Activated CD4-positive, alpha-beta T cell treated with anti-CD3 and anti-CD28 coated beads, Interleukin-2, Interleukin-4, amounts not matched to agents 100 ng/mL and 50 ng/mL, durations not matched to agents 16 hours and 8 hours (primary cell): ENCODE results near the gene RASL10A.

Source experiments
- DNase-seq: peaks from one replicate; pipeline ENCODE4 v3.0.0-alpha.2; 2020; ENCODE audit warnings: low spot score

RASL10A gene

DNA sequence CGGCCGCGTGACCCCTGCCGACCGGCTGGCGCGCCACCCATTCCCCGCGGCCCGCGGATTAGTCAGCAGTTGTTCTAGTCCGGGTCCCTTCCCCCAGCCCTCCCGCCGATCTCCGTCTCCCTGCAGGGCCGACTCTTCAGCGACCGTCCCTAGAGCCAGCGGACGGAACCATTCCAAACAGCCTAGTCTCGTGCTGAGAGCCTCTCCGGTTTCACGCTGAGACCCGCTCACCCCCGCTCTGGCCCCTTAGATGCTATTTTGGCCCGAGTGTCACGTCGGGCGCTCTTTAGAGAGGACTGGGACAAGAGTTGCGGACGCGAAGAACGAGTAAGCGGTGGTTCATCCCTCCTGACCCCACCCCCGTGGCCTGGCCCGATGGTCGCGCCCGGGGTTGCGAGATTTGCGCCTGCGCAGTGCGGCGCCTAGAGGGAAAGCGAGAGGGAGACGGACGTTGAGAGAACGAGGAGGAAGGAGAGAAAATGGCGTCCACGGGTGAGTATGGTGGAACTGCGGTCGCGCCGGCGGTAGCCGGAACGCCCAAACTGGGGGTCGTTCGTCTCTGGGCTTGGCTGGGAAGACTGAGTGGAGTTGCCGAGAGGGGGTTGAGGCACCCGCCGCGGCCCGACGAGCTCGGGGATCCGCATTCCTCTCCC is 47.5 kb downstream of the RASL10A start, which contains the start of the genes EWSR1 and RHBDD3:
Gene EWSR1, plus strand, starts transcription at position 411 of the 653 bp plus-strand sequence. Its CDS starts 69 bp downstream, at position 480.
Gene RHBDD3, minus strand, starts transcription at position 124 of the 653 bp plus-strand sequence. CDS start 2,355 bp downstream, outside the sequence.
- peak; percentile 96 for DNase-seq

DNA sequence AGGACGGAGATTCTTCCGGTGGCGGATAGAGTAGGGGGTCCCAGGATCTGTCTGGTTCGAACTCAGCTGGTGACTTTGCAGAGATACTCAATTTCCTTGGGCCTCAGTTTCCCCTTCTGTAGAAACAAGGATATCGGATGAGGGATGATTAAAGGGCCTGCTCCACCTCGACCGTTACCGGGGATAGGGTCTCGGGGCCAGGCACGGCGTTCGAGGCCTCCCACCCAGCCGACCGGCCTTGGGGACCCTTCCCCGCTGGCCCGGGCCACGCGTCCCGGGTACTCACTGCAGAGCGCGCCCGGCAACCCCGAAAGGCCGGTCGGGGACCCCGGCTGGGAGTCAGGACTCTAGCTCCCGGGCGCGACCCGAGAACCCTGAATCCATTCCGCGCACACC is 48.0 kb downstream of the RASL10A start:
- no peak for DNase-seq

DNA sequence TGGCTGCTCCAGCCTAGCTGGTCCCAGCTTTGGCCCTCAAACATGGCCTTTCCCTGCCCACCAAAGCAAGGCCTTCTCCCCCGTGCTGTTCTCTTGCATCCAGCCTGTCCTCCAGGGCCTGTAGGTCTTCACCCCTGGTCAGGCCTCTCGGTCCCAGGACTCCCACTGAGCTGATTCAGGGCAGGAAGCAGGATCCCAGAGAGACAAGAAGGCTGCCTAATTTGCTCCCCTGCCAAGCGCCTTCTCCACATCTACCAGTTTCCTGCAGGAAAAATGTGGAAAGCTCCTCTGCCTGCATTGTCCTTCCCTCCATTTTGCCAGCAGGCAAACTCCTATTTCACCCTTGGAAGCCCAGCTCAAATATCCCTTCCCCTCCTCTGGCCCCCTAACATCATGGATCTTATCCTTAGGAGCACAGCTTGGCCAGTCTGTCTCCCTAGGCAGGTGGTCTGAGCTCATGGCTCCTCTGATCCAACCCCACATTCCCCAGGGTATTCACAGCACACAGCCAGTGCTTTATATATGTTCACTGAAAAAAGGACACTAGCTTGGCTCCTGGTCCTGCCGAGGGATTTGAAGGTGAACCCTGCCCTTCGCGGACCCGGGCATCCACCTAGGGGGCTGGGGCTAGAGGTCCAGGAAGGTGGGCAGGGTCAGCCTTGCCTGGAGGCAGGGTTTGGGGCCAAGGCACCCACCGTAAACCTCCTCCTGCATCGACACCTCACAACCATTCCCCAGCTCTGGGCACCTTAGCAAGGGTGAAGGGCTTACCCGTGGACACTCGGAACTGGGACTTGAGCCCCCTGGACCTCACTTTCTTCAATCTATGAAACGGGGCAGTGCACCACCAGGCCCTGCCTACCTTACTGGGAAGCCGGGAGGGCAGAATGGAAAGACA is 48.7 kb downstream of the RASL10A start:
- no peak for DNase-seq

DNA sequence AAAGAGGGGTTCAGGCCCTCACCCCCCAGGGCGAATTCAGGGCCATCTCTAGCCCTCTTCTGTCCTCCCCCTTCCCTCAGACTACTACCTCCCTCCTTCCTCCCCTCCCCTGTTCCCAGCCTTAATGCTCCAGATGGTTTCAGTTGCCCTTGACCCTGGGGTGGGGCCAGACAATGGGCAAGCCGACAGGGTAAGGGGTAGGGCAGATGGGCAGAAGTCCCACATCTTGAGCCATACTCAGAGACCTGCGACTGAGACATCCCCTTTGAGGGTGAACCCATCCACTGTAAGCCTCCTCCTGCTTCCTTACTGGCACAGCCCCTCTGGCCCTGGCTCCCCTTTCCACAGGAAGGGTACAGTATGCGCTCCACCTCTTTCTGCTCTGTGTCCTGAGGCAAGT is 49.6 kb downstream of the RASL10A start:
- DNase-seq, result no peak

DNA sequence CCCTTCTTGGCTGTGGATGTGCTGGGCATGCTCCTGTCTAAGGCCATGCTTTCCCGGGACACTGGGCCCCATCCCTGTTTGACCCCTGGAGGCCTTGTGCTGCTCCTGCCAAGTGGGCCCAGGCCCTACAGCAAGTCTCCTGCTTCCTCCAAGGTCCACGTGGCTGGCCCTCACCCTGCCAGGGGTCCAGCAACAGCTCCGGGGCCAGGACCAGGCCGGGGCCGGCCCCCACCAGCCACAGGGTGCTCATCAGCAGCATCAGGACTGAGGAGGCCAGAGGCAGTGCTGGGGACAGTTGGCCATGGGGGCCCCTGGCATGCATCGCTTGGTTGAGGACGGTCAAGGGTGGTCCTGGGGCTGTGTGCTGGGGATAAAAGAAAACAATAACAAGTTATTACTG is 50.2 kb downstream of the RASL10A start:
- no peak for DNase-seq

DNA sequence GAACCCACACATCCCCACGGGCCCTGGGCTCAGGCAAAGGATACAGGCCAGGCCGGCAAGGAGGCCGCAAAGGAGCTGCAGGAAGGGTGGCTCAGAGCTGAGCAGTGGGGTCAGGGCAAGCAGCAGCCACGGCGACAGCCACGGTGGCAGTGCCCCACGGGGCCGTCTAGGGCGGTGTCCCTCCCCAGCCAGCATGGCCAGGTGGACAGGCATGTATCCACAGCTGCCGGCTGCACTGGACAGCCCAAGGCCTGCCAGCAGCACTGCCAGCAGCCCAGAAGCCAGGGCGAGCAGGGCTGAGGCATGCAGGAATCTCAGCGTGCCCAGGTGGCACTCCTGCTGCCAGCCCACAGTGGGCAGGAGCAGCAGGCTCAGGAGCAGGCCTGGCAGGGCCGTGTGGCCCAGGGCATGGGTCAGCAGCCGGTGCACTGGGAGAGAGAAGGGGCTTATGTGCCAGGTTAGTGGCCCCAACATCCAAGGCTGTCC is 51.7 kb downstream of the RASL10A start:
- no peak for DNase-seq
